ENCODE data around the gene C1QB.

The C1QB gene, protein sequence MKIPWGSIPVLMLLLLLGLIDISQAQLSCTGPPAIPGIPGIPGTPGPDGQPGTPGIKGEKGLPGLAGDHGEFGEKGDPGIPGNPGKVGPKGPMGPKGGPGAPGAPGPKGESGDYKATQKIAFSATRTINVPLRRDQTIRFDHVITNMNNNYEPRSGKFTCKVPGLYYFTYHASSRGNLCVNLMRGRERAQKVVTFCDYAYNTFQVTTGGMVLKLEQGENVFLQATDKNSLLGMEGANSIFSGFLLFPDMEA

GRCh38 chr1:22652881-22653316 is at the start of gene C1QB:
C1QB (plus strand) TSS chr1:22653236; CDS start chr1:22659463, 6,227 bp downstream.
- DNase-seq: no peak

DNA sequence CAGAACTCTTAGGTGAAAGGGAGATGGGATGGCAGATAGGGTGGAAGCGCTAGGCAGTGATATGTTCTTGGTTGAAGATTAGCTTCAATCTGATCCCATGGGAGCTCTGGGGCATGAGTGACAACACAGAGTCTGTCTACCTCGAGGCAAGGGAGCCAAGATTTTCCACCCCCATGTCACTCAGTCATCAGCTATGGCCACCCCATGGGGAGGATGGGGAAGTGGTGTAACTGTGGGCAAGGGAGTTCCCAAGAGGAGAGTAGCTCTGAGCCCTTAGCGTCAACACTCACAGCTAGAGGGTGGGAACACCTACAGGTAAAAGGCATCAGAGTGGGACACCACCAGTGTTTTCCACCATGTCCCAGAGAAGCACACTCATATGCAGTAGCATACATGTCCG is 46.9 kb upstream of the C1QB start:
- no peak for DNase-seq

GRCh38 chr1:22607154-22607553 is 45.9 kb upstream of the C1QB start:
- no peak for DNase-seq

DNA sequence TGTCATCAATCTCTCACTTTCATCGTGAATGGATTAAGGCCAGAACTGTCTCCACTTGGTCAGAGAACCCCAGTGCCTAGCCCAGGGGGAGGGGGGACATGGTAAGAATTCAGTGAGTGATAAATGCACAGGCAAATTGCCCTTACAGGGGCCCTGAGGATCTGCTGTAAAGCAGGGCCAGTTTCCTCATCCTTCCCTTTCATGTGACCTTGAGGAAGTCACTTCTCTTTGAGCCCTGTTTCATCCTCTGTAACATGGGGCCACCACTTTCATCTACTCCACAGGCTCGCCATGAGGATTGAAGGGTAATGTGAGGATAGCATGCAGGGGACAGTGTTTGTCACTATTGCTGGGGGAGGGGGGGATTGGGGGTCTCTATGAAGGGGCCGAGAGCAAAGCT is 44.7 kb upstream of the C1QB start:
- no peak for DNase-seq

GRCh38 chr1:22609291-22609690 is 43.7 kb upstream of the C1QB start:
- no peak for DNase-seq

GRCh38 chr1:22611530-22611947 is 41.5 kb upstream of the C1QB start:
- DNase-seq: no peak

GRCh38 chr1:22612671-22613571 is 40.1 kb upstream of the C1QB start:
- DNase-seq: peak; percentile 45 to 69

GRCh38 chr1:22613572-22613918 is 39.5 kb upstream of the C1QB start:
- no peak for DNase-seq

DNA sequence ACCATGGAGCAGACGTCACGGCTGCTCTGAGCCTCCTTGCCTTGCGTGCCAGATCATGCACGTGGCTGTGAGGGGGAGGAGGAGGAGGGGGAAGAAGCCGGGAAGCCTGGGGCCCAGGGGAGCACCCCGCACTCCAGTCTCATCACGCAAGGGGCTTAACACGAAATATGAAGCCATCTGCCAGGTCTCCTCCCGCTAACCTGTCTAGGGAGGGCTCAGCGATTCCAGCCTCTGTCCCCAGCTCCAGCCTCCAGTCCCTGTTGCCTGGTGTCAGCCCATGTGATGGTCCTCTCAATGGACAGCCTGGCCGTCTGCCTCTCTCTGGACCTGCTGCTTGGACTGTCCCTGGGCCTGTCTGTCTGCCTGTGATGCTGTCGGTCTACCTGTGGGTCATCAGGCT is 39.1 kb upstream of the C1QB start:
- DNase-seq: peak; percentile 45 to 70

DNA sequence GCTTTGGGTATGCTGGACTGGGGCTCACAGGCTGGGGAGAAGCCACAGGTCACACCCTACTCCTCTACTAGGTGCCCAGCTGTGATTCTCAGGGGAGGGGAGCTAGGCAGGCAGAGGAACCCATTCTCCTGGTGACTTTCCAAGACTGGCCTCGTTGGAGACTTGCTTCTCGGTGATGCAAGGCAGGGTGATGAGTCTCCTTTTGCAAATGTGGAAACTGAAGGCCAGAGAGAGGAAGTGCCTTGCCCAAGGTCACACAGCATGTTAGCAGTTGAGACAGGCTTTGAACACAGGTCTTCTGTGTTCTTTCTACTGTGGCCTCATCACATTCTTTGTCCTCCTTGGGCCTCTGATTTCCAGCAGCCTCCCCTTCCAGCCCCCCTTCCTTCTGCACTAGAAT is 37.1 kb upstream of the C1QB start:
- DNase-seq: no peak

GRCh38 chr1:22616571-22616970 is 36.5 kb upstream of the C1QB start:
- no peak for DNase-seq

DNA sequence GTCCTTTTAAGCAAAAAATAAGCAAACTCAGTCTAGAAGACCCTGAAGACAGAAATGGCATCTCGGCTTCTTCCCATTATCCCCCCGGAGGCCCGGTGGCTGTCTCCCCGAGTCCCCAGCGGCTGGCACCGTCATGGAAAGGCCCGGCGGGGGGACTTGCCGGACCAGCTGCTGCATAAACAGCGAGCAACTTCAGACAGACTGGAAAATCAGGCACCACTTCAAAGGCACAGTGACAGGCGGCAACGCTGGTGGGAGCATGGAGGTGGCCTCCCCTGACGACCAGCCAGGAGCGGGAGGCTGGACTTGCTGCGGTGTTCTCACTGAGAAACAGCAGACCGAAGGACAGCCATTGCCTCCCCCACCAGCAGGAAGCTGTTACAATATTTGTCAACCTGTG is 35.0 kb upstream of the C1QB start:
- DNase-seq: peak; percentile 55 to 73

DNA sequence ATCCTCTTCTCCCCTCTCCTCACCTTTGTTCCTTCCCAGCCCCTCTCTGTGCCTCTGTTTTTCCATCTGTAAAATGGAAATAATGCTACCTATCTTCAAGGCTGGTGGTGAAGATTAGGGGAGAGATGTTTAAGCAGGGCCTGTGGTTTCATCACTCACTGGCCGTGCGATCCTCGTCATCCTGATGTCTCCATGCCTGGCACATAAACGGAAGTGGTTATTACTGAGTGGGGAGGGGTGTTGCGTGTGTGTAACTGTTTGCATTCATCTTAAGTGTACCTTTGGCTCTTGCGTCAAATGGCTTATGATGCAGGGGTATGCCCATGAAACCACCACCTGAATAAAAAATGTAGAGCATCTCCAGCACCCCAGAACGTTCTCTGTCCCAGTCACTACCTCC is 33.8 kb upstream of the C1QB start:
- peak; percentile 71 to 80 for DNase-seq

- no peak for DNase-seq
Measured at GRCh38 chr1:22619798-22620197, 33.2 kb upstream of the C1QB start.

DNA sequence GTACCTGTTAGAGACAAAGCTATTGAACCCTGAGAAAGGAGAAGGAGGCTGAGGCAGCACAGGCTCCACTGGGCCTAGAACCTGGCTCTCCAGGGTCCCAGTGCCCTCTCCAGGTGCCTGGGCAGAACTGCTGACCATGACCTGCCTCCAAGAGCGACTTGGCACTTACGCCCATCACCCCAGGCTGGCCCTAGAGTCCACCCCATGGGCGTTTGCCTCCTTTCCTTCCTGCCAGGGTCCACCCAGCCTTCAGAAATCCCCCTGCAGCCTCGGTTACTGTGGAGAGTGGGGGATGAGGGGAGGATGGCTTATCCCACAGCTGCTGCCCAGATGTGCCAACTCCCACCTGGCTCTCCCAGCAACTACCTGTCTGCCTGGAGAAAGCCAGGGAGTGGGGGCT is 31.3 kb upstream of the C1QB start:
- no peak for DNase-seq

DNA sequence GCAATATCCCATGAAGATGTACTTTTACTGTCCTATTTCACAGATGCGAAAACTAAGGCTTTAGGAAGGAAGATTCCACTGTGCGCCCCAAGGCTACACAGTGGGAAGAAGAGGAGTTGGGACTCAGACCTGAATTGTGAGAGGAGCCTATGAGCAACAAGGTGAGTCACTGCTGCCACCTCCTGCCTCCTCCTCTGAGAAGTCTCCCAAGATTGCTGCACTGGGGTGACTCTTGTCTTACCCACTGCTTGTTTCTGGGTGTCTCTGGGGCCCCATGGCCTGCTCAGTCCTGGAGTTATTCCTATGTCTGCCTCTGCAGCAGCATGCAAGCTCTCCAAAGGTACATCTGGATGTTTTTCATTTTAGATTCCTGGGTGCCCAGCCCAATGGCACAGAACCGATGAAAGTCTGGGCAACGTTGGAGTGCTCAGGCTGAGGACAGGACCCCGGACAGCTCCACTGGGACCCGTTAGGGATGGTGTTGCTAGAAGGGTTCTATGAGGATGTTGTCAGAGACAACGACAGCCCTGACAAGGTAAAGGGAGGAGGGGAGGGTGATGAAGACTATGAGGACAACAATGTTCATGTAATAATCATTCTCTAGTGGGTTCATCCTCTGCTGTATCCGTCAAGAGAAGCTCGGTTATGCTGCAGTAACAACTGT is 27.6 kb upstream of the C1QB start:
- DNase-seq: no peak

DNA sequence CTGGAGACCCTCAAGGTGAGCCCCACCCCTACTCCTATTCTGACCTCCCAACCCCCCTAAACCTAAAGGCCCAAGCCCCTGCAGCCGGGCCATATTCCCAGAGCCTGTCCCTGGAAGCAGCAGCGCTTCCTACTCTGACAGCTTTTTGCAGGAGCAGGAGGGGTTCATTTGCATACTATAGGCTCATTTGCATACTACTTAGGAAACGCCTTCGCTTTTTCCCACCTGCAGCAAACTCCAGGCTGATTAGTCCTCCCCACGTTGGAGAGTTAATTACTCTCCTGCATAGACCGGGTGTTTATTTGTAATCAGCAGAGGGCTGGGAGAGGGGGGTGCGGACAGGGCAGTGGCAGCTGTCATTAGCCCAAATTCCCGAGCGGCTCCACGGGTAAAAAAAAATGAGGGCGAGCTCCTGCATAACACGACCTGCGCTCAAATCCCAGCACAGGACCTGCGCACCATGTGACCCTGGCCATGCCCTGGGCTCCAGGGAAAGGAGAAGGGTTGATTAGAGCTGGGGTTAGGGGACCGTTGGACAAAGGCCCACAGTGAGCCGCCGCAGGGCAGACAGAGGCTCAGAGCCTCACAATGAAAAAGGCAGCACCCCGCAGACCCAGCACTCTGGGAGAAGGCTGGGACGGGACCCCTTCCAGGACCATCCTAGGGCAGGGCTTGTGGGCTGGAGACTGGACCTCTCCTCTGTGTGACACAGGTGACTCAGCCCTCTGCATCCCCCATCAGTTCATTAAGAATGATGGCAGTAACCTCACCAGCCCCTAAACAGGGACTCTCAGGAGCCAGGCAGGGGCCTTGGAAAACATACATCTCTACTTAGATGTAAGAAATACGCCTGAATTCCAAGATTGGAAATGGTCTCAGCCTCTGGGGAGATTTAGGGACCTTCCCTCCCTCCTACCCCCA is 26.5 kb upstream of the C1QB start:
- no peak for DNase-seq

GRCh38 chr1:22627331-22627730 is 25.7 kb upstream of the C1QB start:
- DNase-seq: peak; percentile 81 to 88

GRCh38 chr1:22628698-22629444 is 24.2 kb upstream of the C1QB start:
- no peak for DNase-seq

GRCh38 chr1:22629886-22630285 is 23.1 kb upstream of the C1QB start:
- no peak for DNase-seq

- no peak for DNase-seq
Measured at GRCh38 chr1:22633697-22634463, 19.2 kb upstream of the C1QB start.

Measured in SHP77 (cell line).